ENCODE results near the gene RCBTB2. TPM values are rescaled to one million over a fixed set of nuclear protein-coding genes. Genes with fewer than 3 reads are reported as not detected.

RCBTB2 gene
- total and polyA plus RNA-seq, 2 donors (not counting 3 experiments of a cell fraction or from before 2014, with no cell fraction given), result 10.7 to 12.6 TPM

GRCh38 chr13:48571126-48571913, 38.4 kb upstream of the RCBTB2 start:
- POLR2A ChIA-PET, result no interaction called here
- no TSS peak for BruUV-seq (replicated peaks)
- H3K36me3 ChIP-seq (ENCODE audit: control insufficient read depth in 2 of 2, extremely low read depth in 1 of 2, insufficient read depth in 2 of 2, low read length in 2 of 2), result no peaks in the 10 kb centered on the region
- no peak overlapping the region for H3K4me3 ChIP-seq (replicated peaks in 1 of 3; ENCODE audit: insufficient read depth in 1 of 3, low read depth in 1 of 3, low read length in 3 of 3)
- H3K4me1 ChIP-seq (ENCODE audit: control insufficient read depth, extremely low read depth, insufficient read depth, low read length), result peaks cover 9% of the 10 kb centered on the region
- no peak overlapping the region for H3K9ac ChIP-seq (replicated peaks; ENCODE audit: extremely low read depth, insufficient read depth, low read length)
- TF ChIP-seq POLR2A (IDR thresholded peaks at IDR 0.05; ENCODE audit: low read depth, low read length) (no peak), MAX (IDR thresholded peaks at IDR 0.05; ENCODE audit: insufficient read depth, insufficient read length) (no peak), CTCF (IDR thresholded peaks at IDR 0.05; ENCODE audit: extremely low read depth in 1 of 2, insufficient read depth in 1 of 2, low read depth in 1 of 2, low read length in 2 of 2) (no peak), JUN (IDR thresholded peaks at IDR 0.05; ENCODE audit: borderline replicate concordance, insufficient read depth, insufficient read length, low read depth) (no peak), EZH2 (IDR thresholded peaks at IDR 0.05; ENCODE audit: borderline replicate concordance, low read depth, low read length, severe bottlenecking) (no peak), GATA2 (IDR thresholded peaks at IDR 0.05; ENCODE audit: insufficient read depth, insufficient read length, low read depth, low read length) (no peak), MYC (IDR thresholded peaks at IDR 0.05; ENCODE audit: low read depth, low read length) (no peak), POLR2AphosphoS5 (IDR thresholded peaks at IDR 0.05; ENCODE audit: insufficient read depth, low read depth, low read length) (no peak), FOS (IDR thresholded peaks at IDR 0.05; ENCODE audit: borderline replicate concordance, insufficient read depth, low read length) (no peak)
- no peaks in the 10 kb centered on the region for H3K27me3 ChIP-seq (ENCODE audit: control insufficient read depth in 2 of 2, insufficient read depth in 2 of 2, low read length in 2 of 2)
- CTCF ChIA-PET, result interaction anchor here (1.3 to 4.8 kb wide), 3 partner anchors 8 to 237 kb away, joined by 5 to 45 read pairs (median 5); no protein-coding TSS in a partner anchor
- intact Hi-C loops (cut with micrococcal nuclease), result no loop called here
- no peak overlapping the region for H3K27ac ChIP-seq (ENCODE audit: insufficient read depth, low read depth, low read length)
- FAIRE-seq (peak; percentile 4), DNase-seq (ENCODE audit: low read depth, low spot score) (peak; percentile 45)
- H3K4me2 ChIP-seq (ENCODE audit: insufficient read depth, low read length), result no peak overlapping the region
- no peaks in the 10 kb centered on the region for H3K9me3 ChIP-seq (replicated peaks; ENCODE audit: control insufficient read depth, insufficient read depth, low read length)
- H3K79me2 ChIP-seq (ENCODE audit: control insufficient read depth, insufficient read depth, low read length), result no peaks in the 10 kb centered on the region
- peak overlapping the region; percentile 41 for H2AFZ ChIP-seq (ENCODE audit: low read depth, low read length)
- H3K9me1 ChIP-seq (replicated peaks; ENCODE audit: control insufficient read depth, extremely low read depth, insufficient read depth, low read length), result no peaks in the 10 kb centered on the region
- no peaks in the 10 kb centered on the region for H4K20me1 ChIP-seq (replicated peaks; ENCODE audit: control insufficient read depth, extremely low read depth, insufficient read depth, low read length)
- dilution Hi-C loops (cut with MboI; ENCODE audit: extremely low pct_ligation_motif_present, low sequenced_read_pairs), result no loop called here

All from endothelial cell of umbilical vein (primary cell).